ENCODE measurements around the gene BANF2.

Gene BANF2

GRCh38 chr20:17741220-17741619, 41.5 kb downstream of the BANF2 start:
- no peak overlapping the region for H3K4me3 ChIP-seq
- H3K4me2 ChIP-seq, result no peak overlapping the region
- TF ChIP-seq Cebpa-rat (IDR thresholded peaks at IDR 0.05), result no peak
- no peaks in the 10 kb centered on the region for H4K20me1 ChIP-seq
- peaks cover 31% of the 10 kb centered on the region for H3K9me3 ChIP-seq
- H3K4me1 ChIP-seq, result no peaks in the 10 kb centered on the region
- no peaks in the 10 kb centered on the region for H3K27me3 ChIP-seq
- H3K9ac ChIP-seq, result no peak overlapping the region
- H3K27ac ChIP-seq, result no peak overlapping the region
- H3K36me3 ChIP-seq, result no peaks in the 10 kb centered on the region

- H3K9me3 ChIP-seq, result peaks cover 15% of the 10 kb centered on the region
Observed at GRCh38 chr20:17742731-17743130, 43.0 kb downstream of the BANF2 start.

GRCh38 chr20:17743677-17744076, 43.9 kb downstream of the BANF2 start:
- H4K20me1 ChIP-seq, result no peaks in the 10 kb centered on the region
- no peak overlapping the region for H3K4me2 ChIP-seq
- no peak for TF ChIP-seq Cebpa-rat (IDR thresholded peaks at IDR 0.05)

More at GRCh38 chr20:17742731-17743130, 43.0 kb downstream of the BANF2 start:
- Histone ChIP-seq H3K27me3 (no peaks in the 10 kb centered on the region), H3K4me1 (no peaks in the 10 kb centered on the region), H3K27ac (no peak overlapping the region), H3K36me3 (no peaks in the 10 kb centered on the region), H3K4me3 (no peak overlapping the region), H4K20me1 (no peaks in the 10 kb centered on the region), H3K4me2 (no peak overlapping the region), H3K9ac (no peak overlapping the region)
- no peak for TF ChIP-seq Cebpa-rat (IDR thresholded peaks at IDR 0.05)

GRCh38 chr20:17747431-17747846, 47.7 kb downstream of the BANF2 start:
- H3K4me3 ChIP-seq, result no peak overlapping the region

More at GRCh38 chr20:17743677-17744076, 43.9 kb downstream of the BANF2 start:
- Histone ChIP-seq H3K9me3 (peaks cover 9% of the 10 kb centered on the region; the same call in 1 of the 2 replicates), H3K4me1 (no peaks in the 10 kb centered on the region), H3K36me3 (no peaks in the 10 kb centered on the region), H3K27me3 (no peaks in the 10 kb centered on the region), H3K9ac (no peak overlapping the region), H3K27ac (no peak overlapping the region), H3K4me3 (no peak overlapping the region)

GRCh38 chr20:17748279-17748678, 48.5 kb downstream of the BANF2 start:
- Histone ChIP-seq H3K27me3 (no peaks in the 10 kb centered on the region), H3K4me2 (no peak overlapping the region), H3K27ac (no peak overlapping the region), H3K9me3 (no peaks in the 10 kb centered on the region), H3K36me3 (no peaks in the 10 kb centered on the region), H3K9ac (no peak overlapping the region), H3K4me3 (no peak overlapping the region), H4K20me1 (no peaks in the 10 kb centered on the region), H3K4me1 (no peaks in the 10 kb centered on the region)
- TF ChIP-seq Cebpa-rat (IDR thresholded peaks at IDR 0.05), result no peak

More at GRCh38 chr20:17747431-17747846, 47.7 kb downstream of the BANF2 start:
- H3K4me1 ChIP-seq, result no peaks in the 10 kb centered on the region
- no peak overlapping the region for H3K4me2 ChIP-seq
- no peaks in the 10 kb centered on the region for H4K20me1 ChIP-seq
- no peak for TF ChIP-seq Cebpa-rat (IDR thresholded peaks at IDR 0.05)
- H3K9ac ChIP-seq, result no peak overlapping the region
- H3K27ac ChIP-seq, result no peak overlapping the region
- H3K9me3 ChIP-seq, result no peaks in the 10 kb centered on the region
- H3K36me3 ChIP-seq, result no peaks in the 10 kb centered on the region
- H3K27me3 ChIP-seq, result no peaks in the 10 kb centered on the region

DNA sequence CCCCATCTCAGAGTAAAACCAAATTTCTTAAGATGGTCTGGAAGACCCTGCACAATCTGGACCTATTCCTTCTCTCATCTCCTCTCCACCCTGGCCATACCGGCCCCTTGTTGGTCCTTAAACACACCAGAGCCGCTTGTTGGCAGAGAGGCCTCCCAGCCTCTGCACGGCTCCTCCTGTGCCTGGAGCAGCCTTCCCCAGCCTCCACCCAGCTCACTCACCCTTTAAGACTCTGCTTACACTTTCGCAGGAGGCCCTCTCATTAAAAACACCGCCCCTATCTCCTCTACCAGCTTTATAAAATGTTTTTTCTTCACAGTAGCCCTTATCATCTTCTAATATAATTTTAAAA, 49.8 kb downstream of the BANF2 start:
- no peaks in the 10 kb centered on the region for H4K20me1 ChIP-seq
- no peaks in the 10 kb centered on the region for H3K9me3 ChIP-seq
- no peaks in the 10 kb centered on the region for H3K36me3 ChIP-seq
- H3K4me3 ChIP-seq, result no peak overlapping the region
- TF ChIP-seq Cebpa-rat (IDR thresholded peaks at IDR 0.05), result no peak
- H3K27me3 ChIP-seq, result no peaks in the 10 kb centered on the region
- H3K4me1 ChIP-seq, result no peaks in the 10 kb centered on the region
- no peak overlapping the region for H3K9ac ChIP-seq
- H3K4me2 ChIP-seq, result no peak overlapping the region
- no peak overlapping the region for H3K27ac ChIP-seq

DNA sequence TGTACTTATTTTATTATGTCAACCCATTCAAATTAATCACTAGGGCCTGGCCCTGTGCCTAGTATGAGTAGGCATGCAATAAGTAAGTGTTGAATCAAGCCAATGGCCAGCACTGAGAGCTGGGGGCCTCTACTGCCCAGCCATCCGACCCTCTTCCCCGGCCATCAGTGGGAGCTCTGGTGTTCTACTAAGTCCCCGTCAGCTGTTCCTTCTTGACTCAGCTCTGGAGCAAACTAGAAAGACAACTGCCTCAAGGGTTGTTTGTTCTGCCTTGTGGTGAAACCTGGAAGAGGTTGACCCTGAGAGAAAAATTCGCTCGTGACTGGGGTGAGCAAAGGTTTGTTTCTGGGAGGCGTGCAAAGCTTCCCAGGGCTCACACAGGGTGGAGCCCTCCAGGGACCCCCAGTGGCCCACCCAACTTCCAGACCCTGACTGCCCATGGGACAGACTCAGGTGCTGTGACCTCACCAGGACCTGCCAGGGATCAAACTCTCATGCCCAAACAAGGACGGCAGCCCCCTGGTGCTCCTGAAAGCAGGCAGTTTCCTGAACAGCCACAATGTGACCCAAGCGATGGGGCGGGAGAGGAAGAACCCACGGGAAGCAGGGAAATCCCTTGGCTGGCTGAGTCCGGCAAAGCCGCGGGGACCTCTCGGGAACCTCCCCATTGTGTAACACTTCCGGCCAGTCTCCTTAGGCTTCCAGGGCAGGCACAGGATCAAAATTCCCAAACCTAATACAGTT, 50.4 kb downstream of the BANF2 start:
- no peaks in the 10 kb centered on the region for H4K20me1 ChIP-seq
- H3K36me3 ChIP-seq, result no peaks in the 10 kb centered on the region
- H3K27me3 ChIP-seq, result no peaks in the 10 kb centered on the region
- no peak overlapping the region for H3K4me3 ChIP-seq
- no peaks in the 10 kb centered on the region for H3K9me3 ChIP-seq
- H3K27ac ChIP-seq, result no peak overlapping the region
- no peak overlapping the region for H3K9ac ChIP-seq
- no peaks in the 10 kb centered on the region for H3K4me1 ChIP-seq
- TF ChIP-seq Cebpa-rat (IDR thresholded peaks at IDR 0.05), result no peak
- no peak overlapping the region for H3K4me2 ChIP-seq

DNA sequence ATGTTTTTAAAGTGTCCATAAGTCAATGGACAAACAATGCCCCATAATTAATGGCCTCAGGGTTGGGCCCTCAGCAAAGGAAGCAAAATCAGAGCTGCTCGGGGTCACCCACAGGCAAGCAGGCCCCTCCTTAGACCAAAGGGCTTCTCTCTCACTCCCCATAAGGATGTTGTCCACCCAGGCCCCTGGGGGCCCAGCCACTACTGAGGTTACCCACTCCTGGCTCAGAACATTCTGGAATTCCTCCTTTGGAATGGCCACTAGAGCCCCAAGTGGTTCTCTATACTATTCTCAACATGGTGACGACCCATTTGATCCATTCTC, 50.9 kb downstream of the BANF2 start:
- no peak for TF ChIP-seq Cebpa-rat (IDR thresholded peaks at IDR 0.05)
- no peaks in the 10 kb centered on the region for H3K9me3 ChIP-seq
- no peak overlapping the region for H3K27ac ChIP-seq
- H3K4me3 ChIP-seq, result no peak overlapping the region
- no peak overlapping the region for H3K9ac ChIP-seq
- no peak overlapping the region for H3K4me2 ChIP-seq
- H3K27me3 ChIP-seq, result no peaks in the 10 kb centered on the region
- no peaks in the 10 kb centered on the region for H3K4me1 ChIP-seq
- no peaks in the 10 kb centered on the region for H4K20me1 ChIP-seq
- no peaks in the 10 kb centered on the region for H3K36me3 ChIP-seq

DNA sequence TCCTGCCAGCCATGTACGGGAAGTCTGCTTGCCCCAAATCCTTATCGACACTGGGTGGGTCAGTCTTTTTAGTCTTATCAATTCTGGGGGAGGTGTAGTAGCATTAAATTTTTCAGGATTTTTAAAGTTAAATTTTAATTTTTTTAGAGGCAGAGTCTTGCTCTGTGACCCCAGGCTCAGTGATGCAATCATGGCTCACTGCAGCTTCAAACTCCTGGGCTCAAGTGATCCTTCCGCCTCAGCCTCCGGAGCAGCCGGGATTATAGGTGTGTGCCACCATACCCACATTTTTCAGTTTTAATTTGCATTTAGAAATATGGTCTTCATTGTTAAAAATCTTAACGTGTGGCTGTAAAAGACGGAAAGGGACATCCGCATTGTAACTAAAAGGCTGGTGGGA, 51.9 kb downstream of the BANF2 start:
- no peaks in the 10 kb centered on the region for H3K4me1 ChIP-seq
- H3K4me2 ChIP-seq, result no peak overlapping the region

GRCh38 chr20:17752459-17752858, 52.7 kb downstream of the BANF2 start:
- Histone ChIP-seq H3K4me3 (no peak overlapping the region), H3K36me3 (no peaks in the 10 kb centered on the region), H3K27me3 (no peaks in the 10 kb centered on the region), H3K4me2 (no peak overlapping the region), H3K9ac (no peak overlapping the region), H3K4me1 (no peaks in the 10 kb centered on the region), H3K27ac (no peak overlapping the region), H4K20me1 (no peaks in the 10 kb centered on the region), H3K9me3 (peaks cover 3% of the 10 kb centered on the region; the same call in 1 of the 2 replicates)
- no peak for TF ChIP-seq Cebpa-rat (IDR thresholded peaks at IDR 0.05)

More for the DNA sequence above, 51.9 kb downstream of the BANF2 start:
- TF ChIP-seq Cebpa-rat (IDR thresholded peaks at IDR 0.05), result no peak
- H3K27ac ChIP-seq, result no peak overlapping the region
- no peak overlapping the region for H3K4me3 ChIP-seq
- no peak overlapping the region for H3K9ac ChIP-seq
- no peaks in the 10 kb centered on the region for H3K27me3 ChIP-seq
- no peaks in the 10 kb centered on the region for H3K9me3 ChIP-seq
- H4K20me1 ChIP-seq, result no peaks in the 10 kb centered on the region
- no peaks in the 10 kb centered on the region for H3K36me3 ChIP-seq

DNA sequence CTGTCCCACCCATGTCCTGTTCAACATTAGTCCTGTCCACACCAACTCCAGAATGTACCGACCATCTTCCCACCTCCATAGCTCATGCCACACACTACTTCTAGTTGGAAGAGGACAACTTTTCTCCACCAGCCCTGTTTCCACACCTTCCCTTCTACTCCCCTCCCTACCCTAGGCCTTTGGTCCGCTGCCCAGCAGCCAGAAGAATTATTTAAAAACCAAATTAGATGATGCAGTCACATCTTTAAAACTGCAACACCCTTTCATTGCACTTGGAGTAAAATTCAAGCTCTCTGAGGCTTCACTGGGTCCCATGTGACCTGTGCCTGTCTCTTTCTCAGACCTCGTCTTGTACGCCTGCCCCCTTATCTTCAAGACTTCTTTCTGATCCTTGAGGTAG, 53.8 kb downstream of the BANF2 start:
- Histone ChIP-seq H3K9ac (no peak overlapping the region), H3K27ac (no peak overlapping the region), H4K20me1 (no peaks in the 10 kb centered on the region), H3K27me3 (no peaks in the 10 kb centered on the region), H3K4me3 (no peak overlapping the region), H3K4me2 (no peak overlapping the region), H3K36me3 (no peaks in the 10 kb centered on the region), H3K9me3 (peaks cover 13% of the 10 kb centered on the region), H3K4me1 (no peaks in the 10 kb centered on the region)
- no peak for TF ChIP-seq Cebpa-rat (IDR thresholded peaks at IDR 0.05)

All from BLaER1 (cell line).